Measurements from ENCODE around the gene ID2. TPM values are rescaled to one million over a fixed set of nuclear protein-coding genes. Genes with fewer than 3 reads are reported as not detected.

ID2 gene
- total RNA-seq, 1 experiment from 2014 or later: 2.1 TPM

DNA sequence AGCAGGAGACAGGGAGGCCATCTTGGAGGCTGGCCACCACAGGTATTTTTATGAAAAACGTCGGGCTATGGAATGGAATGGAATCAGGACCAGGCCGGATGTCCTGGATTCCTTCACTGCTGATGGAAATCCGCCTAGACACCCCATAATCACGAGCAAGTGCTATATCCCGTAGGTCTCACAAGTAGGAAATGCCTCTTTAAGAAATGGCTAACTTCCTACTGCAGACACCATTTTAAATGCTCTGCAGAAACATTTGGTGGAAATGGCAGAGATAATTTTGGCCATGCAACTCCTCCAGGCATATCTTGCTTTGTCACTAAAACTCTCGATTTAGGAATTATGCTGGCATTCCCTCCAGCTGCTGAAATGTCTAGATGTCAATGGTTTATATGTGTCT, 18.0 kb downstream of the ID2 start:
- H3K4me1 ChIP-seq (ENCODE audit: control insufficient read depth, insufficient read depth, low read length): no peaks in the 10 kb centered on the region
- intact Hi-C loops (cut with micrococcal nuclease; ENCODE audit: unreplicated experiment): no loop called here
- ChIA-PET CTCF (no interaction called here), POLR2A (no interaction called here)
- in situ Hi-C loops (cut with HindIII; ENCODE audit: low pct_unique_long_range_greater_than_20kb, low sequenced_read_pairs): no loop called here
- no TSS peak for BruUV-seq (replicated peaks)
- H3K9me3 ChIP-seq (ENCODE audit: control insufficient read depth, insufficient read depth, low read depth, low read length): no peaks in the 10 kb centered on the region
- no peak for DNase-seq (ENCODE audit: low read depth, low spot score)
- no peak overlapping the region for H3K27ac ChIP-seq (ENCODE audit: low read length)
- no peaks in the 10 kb centered on the region for H3K36me3 ChIP-seq (ENCODE audit: control insufficient read depth, insufficient read depth, low read length)
- H3K4me3 ChIP-seq (ENCODE audit: low read depth in 2 of 2, low read length in 2 of 2): no peak overlapping the region
- no peaks in the 10 kb centered on the region for H3K27me3 ChIP-seq (ENCODE audit: control insufficient read depth, insufficient read depth, low read length)
- ATAC-seq: no peak
- no peak for TF ChIP-seq POLR2AphosphoS5 (IDR thresholded peaks at IDR 0.05; ENCODE audit: low read depth, low read length)
- TF ChIP-seq, protein P1, sequence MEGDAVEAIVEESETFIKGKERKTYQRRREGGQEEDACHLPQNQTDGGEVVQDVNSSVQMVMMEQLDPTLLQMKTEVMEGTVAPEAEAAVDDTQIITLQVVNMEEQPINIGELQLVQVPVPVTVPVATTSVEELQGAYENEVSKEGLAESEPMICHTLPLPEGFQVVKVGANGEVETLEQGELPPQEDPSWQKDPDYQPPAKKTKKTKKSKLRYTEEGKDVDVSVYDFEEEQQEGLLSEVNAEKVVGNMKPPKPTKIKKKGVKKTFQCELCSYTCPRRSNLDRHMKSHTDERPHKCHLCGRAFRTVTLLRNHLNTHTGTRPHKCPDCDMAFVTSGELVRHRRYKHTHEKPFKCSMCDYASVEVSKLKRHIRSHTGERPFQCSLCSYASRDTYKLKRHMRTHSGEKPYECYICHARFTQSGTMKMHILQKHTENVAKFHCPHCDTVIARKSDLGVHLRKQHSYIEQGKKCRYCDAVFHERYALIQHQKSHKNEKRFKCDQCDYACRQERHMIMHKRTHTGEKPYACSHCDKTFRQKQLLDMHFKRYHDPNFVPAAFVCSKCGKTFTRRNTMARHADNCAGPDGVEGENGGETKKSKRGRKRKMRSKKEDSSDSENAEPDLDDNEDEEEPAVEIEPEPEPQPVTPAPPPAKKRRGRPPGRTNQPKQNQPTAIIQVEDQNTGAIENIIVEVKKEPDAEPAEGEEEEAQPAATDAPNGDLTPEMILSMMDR (IDR thresholded peaks at IDR 0.05): no peak
- TF ChIP-seq REST (IDR thresholded peaks at IDR 0.05; ENCODE audit: insufficient read depth in 1 of 2, low read depth in 2 of 2, low read length in 1 of 2): no peak
- no peak for TF ChIP-seq TCF7L2 (IDR thresholded peaks at IDR 0.05; ENCODE audit: low read depth, low read length)
- TF ChIP-seq SIN3A (IDR thresholded peaks at IDR 0.05; ENCODE audit: borderline replicate concordance, insufficient read depth, low read depth, low read length): no peak

GRCh38 chr2:8701681-8702379, 20.0 kb downstream of the ID2 start:
- ChIA-PET POLR2A (no interaction called here), CTCF (no interaction called here)
- BruUV-seq (replicated peaks): no TSS peak
- Histone ChIP-seq H3K4me1 (ENCODE audit: control insufficient read depth, insufficient read depth, low read length) (no peaks in the 10 kb centered on the region), H3K36me3 (ENCODE audit: control insufficient read depth, insufficient read depth, low read length) (no peaks in the 10 kb centered on the region), H3K9me3 (ENCODE audit: control insufficient read depth, insufficient read depth, low read depth, low read length) (no peaks in the 10 kb centered on the region), H3K27ac (ENCODE audit: low read length) (no peak overlapping the region), H3K4me3 (ENCODE audit: low read depth in 2 of 2, low read length in 2 of 2) (no peak overlapping the region), H3K27me3 (ENCODE audit: control insufficient read depth, insufficient read depth, low read length) (no peaks in the 10 kb centered on the region)
- ATAC-seq: no peak
- DNase-seq (ENCODE audit: low read depth, low spot score): no peak
- in situ Hi-C loops (cut with HindIII; ENCODE audit: low pct_unique_long_range_greater_than_20kb, low sequenced_read_pairs): no loop called here
- intact Hi-C loops (cut with micrococcal nuclease; ENCODE audit: unreplicated experiment): no loop called here
- no peak for TF ChIP-seq SIN3A (IDR thresholded peaks at IDR 0.05; ENCODE audit: borderline replicate concordance, insufficient read depth, low read depth, low read length)
- no peak for TF ChIP-seq POLR2AphosphoS5 (IDR thresholded peaks at IDR 0.05; ENCODE audit: low read depth, low read length)
- TF ChIP-seq TCF7L2 (IDR thresholded peaks at IDR 0.05; ENCODE audit: low read depth, low read length): no peak
- no peak for TF ChIP-seq REST (IDR thresholded peaks at IDR 0.05; ENCODE audit: insufficient read depth in 1 of 2, low read depth in 2 of 2, low read length in 1 of 2)
- TF ChIP-seq, protein P1 (IDR thresholded peaks at IDR 0.05): no peak
